DND-41 (cell line): ENCODE data around the gene QSOX2.

Experiments used
- CTCF ChIP-seq: IDR thresholded peaks from 2 replicates; pipeline ENCODE4 v1.5.1; 2012; ENCODE audit warnings: borderline replicate concordance, low read length, moderate library complexity, mild to moderate bottlenecking; ENCODE audit not compliant: poor library complexity, severe bottlenecking; ENCODE audit errors: extremely low read depth
- EZH2 ChIP-seq: IDR thresholded peaks from 3 replicates; pipeline ENCODE4 v1.6.1; 2012; ENCODE audit warnings: borderline replicate concordance, low read depth, mild to moderate bottlenecking, moderate library complexity, low read length, inconsistent platforms; ENCODE audit not compliant: severe bottlenecking

GRCh38 chr9:136190237-136190601, 55.4 kb downstream of the QSOX2 start:
- TF ChIP-seq CTCF (no peak), EZH2 (no peak)
